ENCODE results near the gene ATG5. TPM values are rescaled to one million over a fixed set of nuclear protein-coding genes. Genes with fewer than 3 reads are reported as not detected.

Gene ATG5
- total RNA-seq, 2 experiments from 2014 or later: 18.8 to 31.1 TPM

DNA sequence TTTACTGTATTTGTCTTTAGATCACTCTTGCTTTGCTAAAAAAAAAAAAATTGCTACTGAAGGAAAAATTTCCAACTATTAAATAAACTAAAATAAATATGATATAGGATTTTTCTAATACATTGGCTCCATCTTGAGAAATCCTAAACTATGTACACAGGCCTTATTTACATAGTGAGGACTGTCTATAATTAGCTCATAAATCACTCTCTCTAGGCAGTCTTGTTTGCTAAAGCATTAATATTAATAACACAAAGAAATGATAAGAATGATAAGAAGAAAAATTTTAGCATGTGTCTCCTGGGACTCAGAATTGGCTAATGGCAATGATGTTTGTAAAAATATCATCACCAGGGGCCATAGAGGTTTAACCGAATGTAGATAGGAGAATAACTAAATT, 21.7 kb upstream of the ATG5 start:
- H3K9me3 ChIP-seq (ENCODE audit: low read length): no peaks in the 10 kb centered on the region
- H3K4me3 ChIP-seq (ENCODE audit: low read depth, low read length, poor library complexity, severe bottlenecking): no peak overlapping the region
- H2AFZ ChIP-seq (ENCODE audit: low read length): no peak overlapping the region
- BruUV-seq (replicated peaks): no TSS peak
- no peaks in the 10 kb centered on the region for H3K4me1 ChIP-seq (ENCODE audit: insufficient read depth, low read length, poor library complexity, severe bottlenecking)
- intact Hi-C loops (cut with micrococcal nuclease; ENCODE audit: unreplicated experiment): loop anchor here (1.0 kb wide), 1 partner anchor 10 kb away; no protein-coding TSS in a partner anchor
- H3K9me2 ChIP-seq (ENCODE audit: insufficient read depth, low read length): no peaks in the 10 kb centered on the region
- H3K79me2 ChIP-seq (ENCODE audit: insufficient read depth, low read depth, low read length): no peaks in the 10 kb centered on the region
- H4K20me1 ChIP-seq (ENCODE audit: insufficient read depth, low read length): no peaks in the 10 kb centered on the region
- ChIA-PET POLR2A (interaction anchor here (0.5 to 1.7 kb wide), 5 partner anchors 15 to 565 kb away, joined by 3 to 5 read pairs (median 4); no protein-coding TSS in a partner anchor), CTCF (ENCODE audit: unreplicated experiment) (no interaction called here)
- no peak overlapping the region for H3K27ac ChIP-seq (ENCODE audit: low read depth, low read length, poor library complexity, severe bottlenecking)
- no peak overlapping the region for H3K4me2 ChIP-seq (ENCODE audit: low read length)
- TF ChIP-seq EZH2phosphoT487 (IDR thresholded peaks at IDR 0.05; ENCODE audit: borderline replicate concordance, low read depth, low read length): no peak
- TF ChIP-seq, protein P1, sequence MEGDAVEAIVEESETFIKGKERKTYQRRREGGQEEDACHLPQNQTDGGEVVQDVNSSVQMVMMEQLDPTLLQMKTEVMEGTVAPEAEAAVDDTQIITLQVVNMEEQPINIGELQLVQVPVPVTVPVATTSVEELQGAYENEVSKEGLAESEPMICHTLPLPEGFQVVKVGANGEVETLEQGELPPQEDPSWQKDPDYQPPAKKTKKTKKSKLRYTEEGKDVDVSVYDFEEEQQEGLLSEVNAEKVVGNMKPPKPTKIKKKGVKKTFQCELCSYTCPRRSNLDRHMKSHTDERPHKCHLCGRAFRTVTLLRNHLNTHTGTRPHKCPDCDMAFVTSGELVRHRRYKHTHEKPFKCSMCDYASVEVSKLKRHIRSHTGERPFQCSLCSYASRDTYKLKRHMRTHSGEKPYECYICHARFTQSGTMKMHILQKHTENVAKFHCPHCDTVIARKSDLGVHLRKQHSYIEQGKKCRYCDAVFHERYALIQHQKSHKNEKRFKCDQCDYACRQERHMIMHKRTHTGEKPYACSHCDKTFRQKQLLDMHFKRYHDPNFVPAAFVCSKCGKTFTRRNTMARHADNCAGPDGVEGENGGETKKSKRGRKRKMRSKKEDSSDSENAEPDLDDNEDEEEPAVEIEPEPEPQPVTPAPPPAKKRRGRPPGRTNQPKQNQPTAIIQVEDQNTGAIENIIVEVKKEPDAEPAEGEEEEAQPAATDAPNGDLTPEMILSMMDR (conservative IDR thresholded peaks at IDR 0.05; ENCODE audit: low read length): no peak
- no peaks in the 10 kb centered on the region for H3K36me3 ChIP-seq (ENCODE audit: insufficient read depth, low read length)
- DNase-seq (ENCODE audit: low spot score): no peak

- CTCF ChIA-PET (ENCODE audit: unreplicated experiment): no interaction called here
- Histone ChIP-seq H3K79me2 (ENCODE audit: insufficient read depth, low read depth, low read length) (no peaks in the 10 kb centered on the region), H4K20me1 (ENCODE audit: insufficient read depth, low read length) (no peaks in the 10 kb centered on the region), H3K4me2 (ENCODE audit: low read length) (no peak overlapping the region), H3K36me3 (ENCODE audit: insufficient read depth, low read length) (no peaks in the 10 kb centered on the region), H3K4me1 (ENCODE audit: insufficient read depth, low read length, poor library complexity, severe bottlenecking) (no peaks in the 10 kb centered on the region), H3K9me3 (ENCODE audit: low read length) (no peaks in the 10 kb centered on the region), H2AFZ (ENCODE audit: low read length) (peak overlapping the region; percentile 5; the same call in 1 of the 2 replicates), H3K9me2 (ENCODE audit: insufficient read depth, low read length) (no peaks in the 10 kb centered on the region), H3K27ac (ENCODE audit: low read depth, low read length, poor library complexity, severe bottlenecking) (no peak overlapping the region), H3K4me3 (ENCODE audit: low read depth, low read length, poor library complexity, severe bottlenecking) (no peak overlapping the region)
- TF ChIP-seq EZH2phosphoT487 (IDR thresholded peaks at IDR 0.05; ENCODE audit: borderline replicate concordance, low read depth, low read length): no peak
- TF ChIP-seq, protein P1 (conservative IDR thresholded peaks at IDR 0.05; ENCODE audit: low read length): peak; percentile 86
- intact Hi-C loops (cut with micrococcal nuclease; ENCODE audit: unreplicated experiment): loop anchor here (5.0 kb wide), 2 partner anchors 228 to 638 kb away; no protein-coding TSS in a partner anchor
- POLR2A ChIA-PET: interaction anchor here (1.0 kb wide), 3 partner anchors 30 to 189 kb away, joined by 3 to 4 read pairs (median 4); no protein-coding TSS in a partner anchor
- peak; percentile 65 for DNase-seq (ENCODE audit: low spot score)
- no TSS peak for BruUV-seq (replicated peaks)
These were observed 13.9 kb upstream of the ATG5 start for GRCh38 chr6:106339334-106340029.
